K562 (cell line): ENCODE measurements around the gene TTLL8.

ENCODE experiments used
- CHCHD3 ChIP-seq: fragments of 250-450 bp; sonication (Bioruptor Pico); IDR thresholded peaks from 2 replicates; pipeline ENCODE4 v2.1.2; 2022; ENCODE audit warnings: mild to moderate bottlenecking
- CTCF ChIP-seq, 3 experiments: IDR thresholded peaks in 2 of 3; conservative IDR thresholded peaks in 1 of 3; 2 replicates each; pipeline ENCODE4 v1.5.1; 2011 to 2012; ENCODE audit warnings: low read length in 3 of 3, mild to moderate bottlenecking in 3 of 3, control low read depth in 2 of 3, improper control_type of control experiment in 1 of 3, inconsistent platforms in 1 of 3, low read depth in 1 of 3, mixed read lengths in 1 of 3, moderate library complexity in 1 of 3; ENCODE audit not compliant: insufficient read depth in 2 of 3
- HMGXB4 ChIP-seq: sonication (generic); formaldehyde crosslinking; IDR thresholded peaks from 2 replicates; pipeline ENCODE4 v1.8.1; 2023; ENCODE audit warnings: mild to moderate bottlenecking, missing genetic modification reagents
- JUN ChIP-seq, 2 experiments: sonication (generic) in 1 of 2; formaldehyde crosslinking in 1 of 2; IDR thresholded peaks; 2 replicates each; pipeline versions ENCODE4 v1.6.1 to v1.8.0; 2012 to 2022; ENCODE audit warnings: borderline replicate concordance in 2 of 2, mild to moderate bottlenecking in 2 of 2, improper control_type of control experiment in 1 of 2, low read depth in 1 of 2, low read length in 1 of 2, missing genetic modification reagents in 1 of 2
- KLF10 ChIP-seq: fragments of 250-450 bp; sonication (Bioruptor Pico); IDR thresholded peaks from 2 replicates; pipeline ENCODE4 v1.6.1; 2021; ENCODE audit warnings: matching md5 sums
- NCOR1 ChIP-seq: fragments of 450-650 bp; IDR thresholded peaks from 2 replicates; pipeline ENCODE4 v1.6.1; 2016; ENCODE audit warnings: mild to moderate bottlenecking, moderate library complexity
- NONO ChIP-seq, 2 experiments: fragments of 200-400 bp in 1 of 2; fragments of 450-650 bp in 1 of 2; formaldehyde crosslinking in 1 of 2; IDR thresholded peaks; 2 replicates each; pipeline ENCODE4 v1.6.1; 2017; ENCODE audit warnings: low read depth in 2 of 2, mild to moderate bottlenecking in 2 of 2, moderate library complexity in 2 of 2, low read length in 1 of 2
- NRF1 ChIP-seq, 2 experiments: fragments of 450-650 bp; IDR thresholded peaks in 1 of 2; conservative IDR thresholded peaks in 1 of 2; 2 replicates each; pipeline ENCODE4 v1.6.1; 2014; ENCODE audit warnings: mild to moderate bottlenecking in 2 of 2
- REST ChIP-seq, 2 experiments: fragments of 450-650 bp; formaldehyde crosslinking in 1 of 2; IDR thresholded peaks; 2 replicates each; pipeline versions ENCODE4 v1.4.0 to v1.6.1; 2014 to 2020; ENCODE audit warnings: mild to moderate bottlenecking in 2 of 2, borderline replicate concordance in 1 of 2, low read depth in 1 of 2
- SP1 ChIP-seq: sonication (generic); formaldehyde crosslinking; IDR thresholded peaks from 2 replicates; pipeline ENCODE4 v1.8.1; 2022; ENCODE audit warnings: mild to moderate bottlenecking, missing genetic modification reagents
- SRF ChIP-seq, 2 experiments: fragments of 250-450, 450-650 bp in 1 of 2; sonication (Bioruptor Pico) in 1 of 2; sonication (generic) in 1 of 2; formaldehyde crosslinking; IDR thresholded peaks; 2 replicates each; pipeline versions ENCODE4 v1.5.0 to v1.5.1; 2020 to 2022; ENCODE audit warnings: mild to moderate bottlenecking in 1 of 2, missing genetic modification reagents in 1 of 2
- ZNF121 ChIP-seq: sonication (generic); formaldehyde crosslinking; conservative IDR thresholded peaks from 2 replicates; pipeline ENCODE4 v1.8.0; 2022; ENCODE audit warnings: missing genetic modification reagents

- TF ChIP-seq SRF (CRISPR knock-in tag; IDR thresholded peaks at IDR 0.05) (no peak), NCOR1 (no peak), HMGXB4 (no peak), NONO (IDR thresholded peaks at IDR 0.05; ENCODE audit: low read depth in 2 of 2, low read length in 1 of 2) (no peak), REST (IDR thresholded peaks at IDR 0.05; ENCODE audit: borderline replicate concordance) (no peak), REST (CRISPR knock-in tag; IDR thresholded peaks at IDR 0.05; ENCODE audit: low read depth) (no peak), ZNF121 (CRISPR knock-in tag) (no peak), CTCF (IDR thresholded peaks at IDR 0.05 in 2 of 3, conservative IDR thresholded peaks at IDR 0.05 in 1 of 3; ENCODE audit: insufficient read depth in 2 of 3, low read depth in 1 of 3, low read length in 3 of 3) (no peak), SP1 (CRISPR knock-in tag) (no peak), CHCHD3 (CRISPR knock-in tag) (no peak), KLF10 (CRISPR knock-in tag) (no peak), NRF1 (conservative IDR thresholded peaks at IDR 0.05 in 1 of 2, IDR thresholded peaks at IDR 0.05 in 1 of 2) (no peak), JUN (IDR thresholded peaks at IDR 0.05; ENCODE audit: borderline replicate concordance, low read depth, low read length) (no peak), JUN (CRISPR knock-in tag; IDR thresholded peaks at IDR 0.05; ENCODE audit: borderline replicate concordance) (no peak)
Measured at GRCh38 chr22:50057278-50058060, 629 bp downstream of the TTLL8 start.
